Endometrial microvascular endothelial cells (primary cell): ENCODE results near the gene DCAF11. TPM values are rescaled to one million over a fixed set of nuclear protein-coding genes. Genes with fewer than 3 reads are reported as not detected.

ENCODE experiments used
- in situ Hi-C: cut with HindIII; loops from 2 replicates; pipeline ENCODE4 v1.10.0; 2017; ENCODE audit warnings: low sequenced_read_pairs, low pct_unique_long_range_greater_than_20kb; ENCODE audit errors: inconsistent ontology term
- total RNA-seq: library from RNA; depleted of rRNA; stranded (reverse); fragments of >200 nt; gene quantifications from one replicate; pipeline ENCODE4 v1.2.3, GENCODE V29; 2015; ENCODE audit errors: inconsistent ontology term

Gene DCAF11
- total RNA-seq, 1 donor from 2014 or later, result 52.4 TPM

DNA sequence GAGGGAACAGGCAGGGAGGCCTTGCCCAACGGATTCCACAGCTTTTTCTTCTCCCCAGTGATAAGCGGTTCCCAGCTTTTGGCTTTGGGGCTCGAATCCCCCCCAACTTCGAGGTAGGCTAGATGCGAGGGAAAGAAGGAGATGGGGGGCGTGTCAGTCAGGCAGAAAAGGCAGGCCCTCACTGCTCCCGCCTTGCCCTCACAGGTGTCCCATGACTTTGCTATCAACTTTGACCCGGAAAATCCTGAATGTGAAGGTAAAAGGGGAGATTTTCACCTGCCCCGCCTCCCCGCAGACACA, 38.3 kb upstream of the DCAF11 start:
- in situ Hi-C loops, result no loop called here

DNA sequence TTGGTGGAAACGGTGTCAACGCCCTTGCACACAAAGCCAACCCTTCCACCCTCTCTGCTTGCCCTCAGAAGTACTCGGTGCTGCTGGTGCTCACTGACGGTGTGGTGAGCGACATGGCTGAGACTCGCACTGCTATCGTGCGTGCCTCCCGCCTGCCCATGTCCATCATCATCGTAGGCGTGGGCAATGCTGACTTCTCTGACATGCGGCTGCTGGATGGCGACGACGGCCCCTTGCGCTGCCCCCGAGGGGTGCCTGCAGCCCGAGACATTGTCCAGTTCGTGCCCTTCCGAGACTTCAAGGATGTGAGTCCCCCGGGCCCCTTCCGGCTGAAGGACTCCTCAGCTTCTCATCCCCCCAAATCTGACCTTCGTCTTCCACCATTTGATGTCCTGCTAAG, 37.5 kb upstream of the DCAF11 start:
- in situ Hi-C loops, result no loop called here

DNA sequence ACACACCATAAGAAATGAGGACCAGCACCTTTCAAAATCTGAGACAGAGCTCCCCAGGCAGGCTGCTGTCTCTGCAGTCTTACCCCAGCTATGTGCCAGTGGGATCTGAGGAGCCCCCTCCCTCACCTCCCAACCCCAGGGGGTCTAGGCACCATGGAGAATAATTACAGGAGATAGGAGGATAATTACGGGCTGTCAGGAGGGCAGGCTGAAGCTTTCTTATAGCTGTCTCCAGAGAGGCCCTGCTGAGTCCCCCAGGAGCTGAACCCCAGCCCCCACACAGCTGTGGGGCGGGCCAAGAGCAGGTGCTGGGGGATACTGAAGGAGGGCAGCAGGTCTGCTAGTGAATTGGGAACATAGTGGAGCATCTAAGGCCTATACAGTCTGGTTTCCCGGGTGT, 36.4 kb upstream of the DCAF11 start:
- in situ Hi-C loops, result no loop called here

DNA sequence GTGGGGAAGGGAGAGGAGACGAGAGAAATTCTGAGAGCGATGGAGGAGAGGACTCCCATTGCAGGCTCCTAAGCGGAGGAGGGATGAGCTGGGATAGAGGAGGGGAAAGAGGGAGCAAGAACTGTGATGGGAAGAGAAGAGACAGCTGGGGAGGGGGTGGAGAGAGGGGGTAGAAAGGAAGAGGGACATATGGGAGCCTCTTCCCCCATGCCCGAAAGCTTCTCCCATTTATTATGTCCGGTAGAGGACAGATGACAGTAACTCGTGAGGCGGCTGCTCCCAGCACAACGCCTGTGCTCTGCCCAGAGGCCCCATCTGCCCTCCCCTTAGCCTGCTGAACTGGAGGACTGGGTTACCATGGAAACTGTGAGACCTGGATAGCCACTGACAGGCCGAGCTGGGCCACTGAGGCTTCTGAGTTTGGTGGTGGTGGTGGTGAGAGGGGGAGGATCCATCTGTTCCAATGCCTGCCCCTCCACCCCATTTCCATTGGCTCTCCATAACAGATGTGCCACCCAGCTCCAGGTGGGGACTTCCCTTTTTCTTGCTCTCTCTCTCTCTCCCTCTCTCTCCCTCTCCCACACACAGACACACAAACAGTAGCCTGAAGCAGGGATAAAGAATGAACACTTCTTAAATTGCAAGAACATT, 35.0 kb upstream of the DCAF11 start:
- in situ Hi-C loops, result no loop called here

- in situ Hi-C loops, result no loop called here
Observed at GRCh38 chr14:24080142-24080530, 34.4 kb upstream of the DCAF11 start.

- in situ Hi-C loops, result no loop called here
Observed at GRCh38 chr14:24080888-24081738, 33.5 kb upstream of the DCAF11 start.

- in situ Hi-C loops, result no loop called here
Observed at GRCh38 chr14:24081739-24082211, 32.8 kb upstream of the DCAF11 start.

DNA sequence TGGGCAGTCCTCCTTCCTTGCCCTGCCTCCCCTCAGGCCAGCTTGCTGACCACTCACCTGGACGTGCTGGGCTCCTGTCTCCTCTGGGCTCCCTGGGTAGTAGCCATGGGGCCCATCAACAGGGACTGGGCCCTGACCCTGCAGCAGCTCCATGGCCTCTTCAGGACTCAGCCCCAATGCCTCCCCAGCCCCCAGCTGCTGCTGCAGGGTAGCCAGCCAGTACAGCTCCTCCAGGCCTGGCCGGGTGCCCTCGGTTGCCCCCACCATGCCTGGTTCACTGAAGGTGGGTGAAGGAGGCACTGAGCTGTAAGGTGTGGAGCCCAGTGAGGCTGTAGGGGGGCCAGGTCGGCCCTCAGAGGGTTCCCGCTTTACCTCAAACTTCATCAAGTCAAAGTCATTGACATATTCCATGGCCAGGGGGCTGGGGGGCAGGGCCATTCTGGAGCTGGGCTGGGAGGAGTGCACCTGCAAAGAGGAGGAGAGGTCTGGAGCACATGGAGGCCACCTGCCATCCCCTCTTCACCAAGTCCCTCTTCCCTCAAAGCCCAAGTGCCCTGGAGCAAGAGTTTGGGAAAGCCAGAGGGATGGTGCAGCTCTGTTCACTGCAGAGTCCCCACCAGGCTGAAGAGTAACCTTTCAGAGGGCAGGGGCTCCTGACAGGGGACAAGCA, 32.0 kb upstream of the DCAF11 start:
- in situ Hi-C loops, result no loop called here

- in situ Hi-C loops, result no loop called here
Observed at GRCh38 chr14:24083462-24083861, 31.1 kb upstream of the DCAF11 start.

DNA sequence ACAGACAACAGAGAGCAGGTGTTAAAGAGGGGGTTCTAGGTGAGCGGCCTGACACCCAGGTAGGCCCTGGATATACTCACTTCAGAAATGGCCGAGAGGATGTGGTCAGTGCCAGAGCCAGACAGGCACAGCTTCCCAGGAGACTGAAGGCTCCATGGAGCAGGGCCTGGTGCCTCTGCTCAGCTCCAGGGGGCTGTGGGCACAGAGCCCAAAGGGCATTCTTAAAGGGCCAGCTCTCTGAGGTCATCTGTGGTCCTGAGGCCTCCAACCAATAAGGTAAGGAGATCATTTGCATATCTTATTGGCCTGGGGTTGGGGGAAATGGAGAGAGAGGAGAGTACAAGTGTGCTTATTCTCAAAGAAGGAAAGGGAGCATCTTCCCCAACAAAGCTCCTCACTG, 30.1 kb upstream of the DCAF11 start:
- in situ Hi-C loops, result no loop called here

- in situ Hi-C loops, result no loop called here
Observed at GRCh38 chr14:24085215-24085614, 29.4 kb upstream of the DCAF11 start.

DNA sequence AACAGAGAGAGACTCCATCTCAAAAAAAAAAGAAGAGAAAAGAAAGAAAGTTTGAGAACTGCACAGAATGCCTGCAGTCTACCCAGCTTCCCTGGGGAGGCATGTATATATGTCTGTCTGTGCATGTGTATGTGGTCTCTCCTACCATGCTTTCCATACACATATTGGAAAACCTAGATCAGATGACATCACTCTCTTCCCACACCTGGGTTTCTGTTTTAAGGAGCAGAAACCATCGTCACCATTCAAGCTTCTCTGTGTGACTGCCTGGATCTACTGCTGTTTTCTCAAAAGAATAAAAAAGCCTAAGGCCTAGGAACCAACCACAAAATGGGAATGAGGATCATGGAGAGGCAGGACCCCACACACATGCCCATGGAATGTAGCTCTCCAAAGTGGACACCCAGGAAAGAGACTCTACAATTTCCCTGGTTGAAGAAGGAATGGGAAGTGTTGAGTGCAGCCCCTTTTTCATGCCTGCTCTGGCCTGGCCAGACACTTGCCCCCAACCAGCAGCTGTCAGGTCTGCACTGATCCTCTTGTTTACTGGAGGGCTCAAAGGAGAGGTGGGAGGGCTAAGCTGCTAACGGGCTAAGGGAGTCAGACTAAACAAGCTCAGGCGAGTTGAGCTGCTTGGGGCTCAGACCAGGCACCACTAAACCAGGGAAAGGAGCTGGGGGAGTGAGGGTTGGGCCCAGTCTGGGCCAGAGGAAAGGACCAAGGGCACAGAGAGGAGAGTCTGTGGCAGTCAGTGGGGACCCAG, 28.2 kb upstream of the DCAF11 start:
- in situ Hi-C loops, result no loop called here

DNA sequence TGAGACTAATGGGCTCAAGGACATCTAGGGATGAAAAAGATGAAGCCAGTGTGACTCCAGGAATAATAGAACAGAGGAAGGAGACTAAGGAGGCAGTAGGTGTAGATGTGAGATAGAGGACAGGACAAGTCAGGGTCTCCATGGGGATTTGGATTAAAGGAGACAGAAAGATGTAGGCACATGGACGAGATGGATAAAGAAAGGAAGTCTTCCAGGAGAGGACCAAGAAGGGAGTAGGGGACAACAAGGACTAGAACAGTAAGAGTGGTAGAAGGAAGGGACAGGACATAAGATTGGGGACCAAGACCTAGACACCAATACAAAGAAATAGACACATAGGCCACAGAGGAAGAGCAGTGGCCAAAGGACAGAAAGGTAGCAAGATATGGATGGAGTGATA, 27.6 kb upstream of the DCAF11 start:
- in situ Hi-C loops, result no loop called here

DNA sequence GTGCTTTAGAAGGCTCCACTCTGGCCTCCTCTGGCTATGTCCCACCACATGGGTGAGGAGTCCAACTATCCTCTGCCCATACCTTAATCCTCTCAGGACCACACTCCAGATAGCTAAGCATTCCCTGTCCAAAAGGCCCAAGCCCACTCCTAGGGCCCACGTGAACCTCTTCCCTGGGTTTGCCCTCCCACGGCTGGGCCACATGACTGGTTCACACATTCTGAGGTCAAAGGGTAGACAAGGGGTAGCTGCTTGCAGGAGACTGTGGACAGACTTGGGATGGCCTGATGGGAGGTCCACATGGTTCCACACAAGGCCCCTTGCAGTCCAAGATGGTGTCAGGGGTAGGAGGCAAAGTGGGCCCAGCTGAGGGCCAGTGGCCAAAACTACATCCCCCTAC, 26.5 kb upstream of the DCAF11 start:
- in situ Hi-C loops, result no loop called here

- in situ Hi-C loops, result no loop called here
Observed at GRCh38 chr14:24089890-24090289, 24.7 kb upstream of the DCAF11 start.

DNA sequence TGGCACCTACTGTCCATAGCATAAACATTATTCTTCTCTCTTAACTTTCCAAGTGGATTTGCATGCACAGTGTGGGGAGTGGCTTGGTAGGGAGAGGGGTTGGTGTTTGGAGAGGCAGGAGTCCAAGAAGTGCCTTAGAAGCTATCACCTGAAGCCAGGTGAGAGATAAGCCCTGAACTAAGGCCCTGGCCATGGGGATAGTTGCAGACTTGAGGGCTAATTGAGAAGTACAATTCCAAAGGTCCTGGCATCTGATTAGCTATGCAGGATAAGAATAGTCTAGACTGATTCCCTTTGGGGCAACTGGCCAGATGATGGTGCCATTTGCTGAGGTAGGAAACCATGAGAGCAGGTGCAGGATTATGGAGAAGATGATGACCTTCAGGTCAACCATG, 22.5 kb upstream of the DCAF11 start:
- in situ Hi-C loops, result no loop called here

- in situ Hi-C loops, result no loop called here
Observed at GRCh38 chr14:24092505-24093206, 21.9 kb upstream of the DCAF11 start.

- in situ Hi-C loops, result no loop called here
Observed at GRCh38 chr14:24093207-24093900, 21.2 kb upstream of the DCAF11 start.
